ENCODE data around the gene EXOC3L2.
"Not testable (repeated sequence)": the region's sequence is repeated elsewhere in the genome, so short reads cannot be mapped to it uniquely, and the experiment has no call there.

DNA sequence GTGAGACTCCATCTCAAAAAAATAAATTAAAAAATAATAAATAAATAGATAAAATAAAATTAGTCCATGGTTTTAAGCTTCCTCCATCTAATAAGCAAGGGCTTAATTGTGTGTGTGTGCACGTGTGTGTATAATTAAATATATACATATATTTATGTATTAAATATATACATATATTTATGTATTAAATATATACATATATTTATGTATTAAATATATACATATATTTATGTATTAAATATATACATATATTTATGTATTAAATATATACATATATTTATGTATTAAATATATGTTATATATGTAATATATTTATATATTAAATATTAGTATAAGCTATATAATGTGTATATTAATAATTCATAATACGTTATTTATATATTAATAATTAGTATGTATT, 16.2 kb downstream of the EXOC3L2 start:
- not testable (repeated sequence) for TF ChIP-seq POLR2A (IDR thresholded peaks at IDR 0.05; ENCODE audit: low read depth, low read length); POLR2AphosphoS5 (IDR thresholded peaks at IDR 0.05; ENCODE audit: low read depth, low read length); TAF1 (IDR thresholded peaks at IDR 0.05; ENCODE audit: borderline replicate concordance, low read depth, low read length)
